ENCODE measurements around the gene LRRC72. TPM values are rescaled to one million over a fixed set of nuclear protein-coding genes. Genes with fewer than 3 reads are reported as not detected.

LRRC72 gene
- total RNA-seq, 6 experiments from 2014 or later = not detected

Other genes starting within 250 kb of the LRRC72 start
- 1 to 10 TPM; 2.3 to 3.1 (median 2.5) TPM for gene CRPPA, start 105.3 kb upstream of the LRRC72 start, total RNA-seq (2021; fragmentation: NEBNext Ultra II Directional; extraction: Animal tissue kit (Norgen Biotek cat#: 25700))
- not detected for gene SOSTDC1, start 61.1 kb upstream of the LRRC72 start, total RNA-seq (2021; fragmentation: NEBNext Ultra II Directional; extraction: Animal tissue kit (Norgen Biotek cat#: 25700))
- 10 to 100 TPM; 21.0 to 26.2 (median 23.4) TPM for gene ANKMY2, start 118.9 kb downstream of the LRRC72 start, total RNA-seq (2021; fragmentation: NEBNext Ultra II Directional; extraction: Animal tissue kit (Norgen Biotek cat#: 25700))
- 100 to 1,000 TPM in 2 of 6 experiments, 10 to 100 TPM in 4; 75.8 to 104 (median 94.5) TPM for gene BZW2, start 119.4 kb downstream of the LRRC72 start, total RNA-seq (2021; fragmentation: NEBNext Ultra II Directional; extraction: Animal tissue kit (Norgen Biotek cat#: 25700))
- 10 to 100 TPM; 19.5 to 60.9 (median 23.4) TPM for gene TSPAN13, start 226.9 kb downstream of the LRRC72 start, total RNA-seq (2021; fragmentation: NEBNext Ultra II Directional; extraction: Animal tissue kit (Norgen Biotek cat#: 25700))